ENCODE data around the gene PTPRN2.

GRCh38 chr7:157503229-157503628, 1084.4 kb downstream of the PTPRN2 start:
- no peak for TF ChIP-seq CTBP1 (IDR thresholded peaks at IDR 0.05; ENCODE audit: borderline replicate concordance)
- no peak for TF ChIP-seq NFRKB (IDR thresholded peaks at IDR 0.05)
- no peak for TF ChIP-seq ELF4 (IDR thresholded peaks at IDR 0.05)
- TF ChIP-seq ARNT (IDR thresholded peaks at IDR 0.05) = no peak
- no peak for TF ChIP-seq FOXM1 (IDR thresholded peaks at IDR 0.05; ENCODE audit: borderline replicate concordance)
- no peak for TF ChIP-seq SUZ12 (IDR thresholded peaks at IDR 0.05)
- no peak for TF ChIP-seq BHLHE40 (IDR thresholded peaks at IDR 0.05; ENCODE audit: borderline replicate concordance)
- no peak for TF ChIP-seq TARDBP (IDR thresholded peaks at IDR 0.05)
- no peak for TF ChIP-seq SP1 (IDR thresholded peaks at IDR 0.05)
- TF ChIP-seq PKNOX1 (IDR thresholded peaks at IDR 0.05) = no peak
- TF ChIP-seq LEF1 (IDR thresholded peaks at IDR 0.05; ENCODE audit: borderline replicate concordance) = no peak
- TF ChIP-seq FOXA1 (IDR thresholded peaks at IDR 0.05) = no peak
- no peak for TF ChIP-seq FOXK2 (IDR thresholded peaks at IDR 0.05)
- no peak for TF ChIP-seq L3MBTL2 (conservative IDR thresholded peaks at IDR 0.05)
